ENCODE measurements around the gene SIRT7.

- TF ChIP-seq YY1 (IDR thresholded peaks at IDR 0.05; ENCODE audit: insufficient read depth, insufficient read length) (no peak), ZNF274 (IDR thresholded peaks at IDR 0.05; ENCODE audit: low read depth, low read length) (no peak), SUZ12 (IDR thresholded peaks at IDR 0.05; ENCODE audit: extremely low read depth, insufficient read depth, insufficient read length) (no peak)
Measured at GRCh38 chr17:81888988-81889595, 28.9 kb downstream of the SIRT7 start.

Measured in NT2/D1 (cell line).